Measurements from ENCODE around the gene TMEM184C.

TMEM184C gene

DNA sequence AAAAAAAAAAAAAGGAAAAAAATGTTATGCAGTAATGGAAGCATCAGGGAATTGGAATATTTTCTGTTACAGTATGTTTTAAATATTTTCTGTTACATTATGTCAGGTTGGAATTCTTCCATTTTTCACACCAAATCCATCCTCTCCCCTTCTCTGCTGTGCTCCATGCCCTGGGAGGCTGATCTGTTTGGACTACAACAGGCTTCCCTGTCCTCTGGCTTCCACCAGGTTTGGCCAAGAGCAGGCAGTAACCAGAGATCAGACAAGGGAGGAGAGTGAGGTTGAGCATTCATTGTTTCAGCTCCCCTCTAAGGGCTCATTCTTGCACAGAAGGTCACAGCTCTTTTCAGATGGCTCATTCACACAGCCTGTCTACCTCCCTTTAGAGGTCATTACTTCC is 11.7 kb upstream of the TMEM184C start:
- no peak for DNase-seq

- DNase-seq = no peak
These were observed 9.7 kb upstream of the TMEM184C start for GRCh38 chr4:147607471-147607870.

GRCh38 chr4:147610686-147611085 is 6.5 kb upstream of the TMEM184C start:
- DNase-seq = no peak

DNA sequence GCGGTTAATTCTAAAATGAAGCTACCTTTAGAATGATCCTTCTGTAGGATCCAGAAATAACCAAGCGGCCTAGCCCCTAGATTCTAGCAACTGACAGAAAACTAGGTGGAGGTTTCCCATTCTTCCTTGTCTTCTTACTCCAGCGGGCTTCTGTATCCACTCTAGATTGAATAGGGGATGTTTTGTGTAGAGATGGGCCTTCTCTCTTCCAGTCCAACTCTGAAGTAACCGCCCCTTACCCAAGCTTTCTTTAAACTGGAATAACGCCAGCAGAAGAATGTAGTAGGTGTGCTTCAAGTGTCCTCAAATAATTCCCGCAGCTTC is 386 bp upstream of the TMEM184C start:
- DNase-seq = no peak

- no peak for DNase-seq
These were observed 869 bp downstream of the TMEM184C start for GRCh38 chr4:147617841-147618691.

GRCh38 chr4:147620315-147620714 is 3.1 kb downstream of the TMEM184C start:
- DNase-seq = no peak

- DNase-seq = no peak
These were observed 8.5 kb downstream of the TMEM184C start for GRCh38 chr4:147625733-147626132.

GRCh38 chr4:147626903-147627302 is 9.7 kb downstream of the TMEM184C start:
- DNase-seq = no peak

DNA sequence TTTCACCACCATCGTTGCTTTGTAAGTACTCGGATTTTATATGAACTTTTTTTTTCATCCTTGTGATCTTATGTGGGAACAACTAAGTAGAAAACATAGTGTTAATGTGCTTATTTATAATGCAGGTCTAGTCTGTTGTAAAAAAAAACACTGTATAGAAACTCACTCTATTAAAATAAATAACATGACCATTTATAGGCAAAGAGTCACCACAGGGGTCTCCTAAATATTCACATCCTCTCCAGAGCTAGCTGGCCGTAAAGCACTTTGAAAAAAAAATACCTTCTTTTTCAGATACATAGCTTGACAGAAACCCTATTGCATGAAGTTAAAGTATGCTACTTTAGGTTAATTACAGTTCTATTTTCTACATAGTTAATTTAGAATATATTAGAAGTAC is 11.2 kb downstream of the TMEM184C start:
- no peak for DNase-seq

GRCh38 chr4:147629783-147630730 is 12.9 kb downstream of the TMEM184C start:
- no peak for DNase-seq

GRCh38 chr4:147633113-147633512 is 15.9 kb downstream of the TMEM184C start:
- no peak for DNase-seq

GRCh38 chr4:147633643-147634042 is 16.4 kb downstream of the TMEM184C start:
- DNase-seq = no peak

- DNase-seq = no peak
These were observed 18.2 kb downstream of the TMEM184C start for GRCh38 chr4:147635348-147635747.

- DNase-seq = no peak
These were observed 21.2 kb downstream of the TMEM184C start for GRCh38 chr4:147638365-147638764.

- DNase-seq = no peak
These were observed 21.7 kb downstream of the TMEM184C start for GRCh38 chr4:147638942-147639341.

- no peak for DNase-seq
These were observed 22.2 kb downstream of the TMEM184C start for GRCh38 chr4:147639388-147639787.

DNA sequence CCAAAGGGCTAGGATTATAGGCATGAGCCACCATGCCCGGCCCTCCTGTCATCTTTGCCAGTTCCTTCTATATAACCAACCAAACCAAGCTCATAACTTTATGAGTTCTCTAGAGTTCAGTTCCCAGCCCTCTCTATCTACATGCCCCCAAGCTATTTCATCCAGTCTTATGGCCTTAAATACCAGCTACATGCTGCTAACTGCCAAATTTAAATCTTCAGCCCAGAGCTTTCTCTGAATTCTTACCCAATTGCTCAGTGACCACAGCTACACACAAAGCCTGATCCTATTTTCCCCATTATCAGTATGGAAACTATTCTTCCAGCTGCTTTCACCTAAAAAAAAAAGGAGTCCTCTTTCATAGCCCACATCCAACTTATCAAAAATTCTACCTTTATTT is 23.1 kb downstream of the TMEM184C start:
- DNase-seq = no peak

DNA sequence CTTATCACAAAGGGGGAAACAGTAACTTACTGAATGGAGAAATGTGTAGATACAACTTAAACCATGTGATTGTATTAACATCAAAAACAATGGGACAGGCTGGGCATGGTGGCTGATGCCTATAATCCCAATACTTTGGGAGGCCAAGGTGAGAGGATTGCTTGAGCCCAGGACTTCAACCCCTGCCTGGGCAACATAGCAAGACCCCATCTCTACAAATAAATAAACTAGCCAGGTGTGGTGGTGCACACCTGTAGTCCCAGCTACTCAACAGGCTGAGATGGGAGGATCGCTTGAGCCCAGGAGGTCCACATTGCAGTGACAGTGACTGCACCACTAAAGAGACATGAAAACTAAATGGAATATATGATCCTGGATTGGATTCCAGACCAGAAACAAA is 26.4 kb downstream of the TMEM184C start:
- DNase-seq = no peak

DNA sequence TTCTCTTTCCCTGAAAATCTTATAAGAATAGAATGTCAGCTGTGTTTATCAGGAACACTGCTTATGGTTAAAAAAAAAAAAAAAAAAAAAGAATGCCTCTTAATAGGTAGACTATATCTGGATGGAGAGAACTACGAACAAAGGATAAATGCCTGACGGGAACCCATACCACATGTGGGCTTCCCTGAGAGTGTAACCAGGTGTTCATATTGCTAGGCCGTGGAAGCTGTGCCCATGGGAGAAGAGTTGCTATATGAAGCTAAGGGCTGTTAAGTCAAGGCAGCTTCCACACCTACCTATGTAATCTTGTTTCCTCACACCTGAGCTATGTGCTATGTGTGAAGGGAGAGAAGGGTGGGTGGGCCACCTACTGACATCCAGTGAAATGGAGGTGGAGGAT is 27.3 kb downstream of the TMEM184C start:
- no peak for DNase-seq

DNA sequence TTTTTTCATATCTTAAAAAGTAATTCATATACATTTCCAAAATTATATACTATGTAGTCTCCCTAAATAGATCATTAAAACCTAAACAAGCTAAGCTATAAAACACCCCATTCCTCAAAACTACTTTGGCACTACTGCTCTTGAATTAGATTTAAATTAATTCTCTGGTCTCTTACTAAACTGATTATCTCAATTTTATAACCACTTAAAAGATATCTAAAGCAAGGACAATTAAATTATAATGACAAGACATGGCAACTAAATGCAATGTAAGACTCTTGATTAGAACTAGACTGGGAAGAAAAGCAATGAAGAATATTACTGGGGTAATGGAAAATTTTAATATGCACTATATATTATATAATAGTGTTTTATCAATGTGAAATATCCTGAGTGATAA is 27.9 kb downstream of the TMEM184C start:
- no peak for DNase-seq

DNA sequence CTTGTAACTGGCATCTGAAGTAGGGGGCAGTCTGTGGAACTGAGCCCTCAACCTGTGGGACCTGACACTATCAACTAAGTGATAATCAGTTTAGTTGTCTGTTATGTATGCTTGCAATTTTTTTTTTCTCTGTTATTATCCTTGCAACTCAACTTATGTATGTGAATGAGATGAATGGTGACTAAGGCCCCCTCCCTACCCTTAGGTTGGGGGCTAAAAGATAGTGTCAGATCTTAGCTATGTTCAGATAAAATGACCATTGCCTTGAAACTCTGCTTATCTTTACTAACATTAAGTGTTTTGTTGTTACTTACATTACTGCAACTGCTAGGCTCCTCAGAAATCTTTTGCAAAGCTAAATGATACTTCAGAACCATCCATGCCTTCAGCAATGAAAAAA is 31.5 kb downstream of the TMEM184C start:
- no peak for DNase-seq

DNA sequence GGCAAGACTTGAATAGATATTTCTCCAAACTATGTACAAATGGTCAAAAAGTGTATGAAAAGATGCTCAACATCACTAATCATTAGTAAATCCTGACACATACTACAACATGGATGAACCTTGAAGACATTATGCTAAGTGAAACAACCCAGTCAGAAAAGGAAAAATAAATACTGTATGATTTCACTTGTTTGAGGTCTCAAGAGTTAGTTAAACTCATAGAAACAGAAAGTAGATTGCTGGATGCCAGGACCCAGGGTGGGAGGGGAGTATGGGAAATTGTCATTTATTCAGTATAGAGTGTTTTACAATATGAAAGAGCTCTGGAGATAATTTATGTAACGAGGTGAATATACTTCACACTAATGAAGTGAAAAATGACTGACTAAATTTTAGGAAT is 34.4 kb downstream of the TMEM184C start:
- no peak for DNase-seq

DNA sequence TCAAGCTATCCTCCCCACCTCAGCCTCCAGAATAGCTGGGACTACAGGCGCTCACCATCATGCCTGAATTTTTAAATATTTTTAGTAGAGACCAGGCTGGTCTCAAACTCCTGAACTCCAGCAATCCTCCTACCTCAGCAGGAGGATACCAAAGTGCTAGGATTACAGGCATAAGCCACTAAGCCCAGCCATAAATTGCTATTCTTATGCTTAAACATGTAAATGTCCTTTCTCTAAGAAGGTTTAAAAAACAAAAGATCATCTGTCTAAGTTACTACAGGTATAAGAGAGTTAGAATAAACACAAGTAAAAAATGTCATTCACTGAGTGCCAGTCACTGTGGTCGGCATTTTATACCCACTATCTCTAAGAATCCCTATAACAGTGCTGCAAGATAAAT is 38.4 kb downstream of the TMEM184C start:
- no peak for DNase-seq

DNA sequence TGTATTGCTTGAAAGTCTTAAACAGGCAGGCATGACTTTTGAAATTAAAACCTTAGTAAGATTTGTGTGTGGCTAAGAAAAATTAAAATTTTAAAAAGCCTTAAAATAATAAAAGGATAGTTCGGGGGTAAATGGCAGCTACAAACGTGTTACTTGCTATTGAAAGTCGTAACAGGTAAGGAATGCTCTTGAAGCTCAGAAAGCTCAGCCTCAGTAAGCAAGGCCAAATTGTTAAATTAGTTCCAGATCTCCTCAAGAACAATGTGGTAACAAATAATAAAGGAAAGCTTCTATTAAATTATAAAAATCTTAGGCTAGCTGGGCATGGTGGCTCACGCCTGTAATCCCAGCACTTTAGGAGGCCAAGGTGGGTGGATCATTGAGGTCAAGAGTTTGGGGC is 41.3 kb downstream of the TMEM184C start:
- DNase-seq = no peak
